ENCODE data around the gene GAA.

- TF ChIP-seq CTCF (conservative IDR thresholded peaks at IDR 0.05; ENCODE audit: low read length), result no peak
- TF ChIP-seq EZH2phosphoT487 (IDR thresholded peaks at IDR 0.05; ENCODE audit: borderline replicate concordance, low read depth, low read length), result no peak
Measured at GRCh38 chr17:80101946-80102663, 724 bp downstream of the GAA start.
